K562 (cell line): Measurements from ENCODE around the gene GGNBP2. TPM values are rescaled to one million over a fixed set of nuclear protein-coding genes. Genes with fewer than 3 reads are reported as not detected.

Source experiments
- ATAC-seq: fragments of 200-7000 bp; cut with Tn5 transposase; 3 replicates; pipeline ENCODE4 v1.9.1; 2020; ENCODE audit warnings: moderate library complexity
- BruUV-seq: library from RNA; stranded (reverse); fragments of 400-500 nt; replicated peaks from 2 replicates; lab custom pipeline; 2021; lab: Mats Ljungman, UMichigan
- CTCF ChIA-PET: fragments of 300-600 bp; formaldehyde crosslinking; extraction: SDS; loops from one replicate; lab custom pipeline; 2021; ENCODE audit warnings: low intra/inter-chr PET ratio; lab: Yijun Ruan, JAX
- POLR2A ChIA-PET: fragments of 300-600, 350-650 bp; sonication (Branson Sonifier 250); formaldehyde crosslinking; extraction: SDS; loops from one replicate; lab custom pipeline; 2021; ENCODE audit warnings: antibody characterized with exemption, inconsistent platforms; lab: Yijun Ruan, JAX
- DNase-seq, 4 experiments: peaks; one replicate each; pipeline versions ENCODE4 v3.0.0 to v3.0.0-alpha.2; 2011 to 2018; ENCODE audit warnings: low spot score in 3 of 4, mixed read lengths in 3 of 4; ENCODE audit errors: extremely low read depth in 1 of 4
- FAIRE-seq: peaks from 2 replicates; lab custom pipeline; 2011; peaks lifted over from hg19 to GRCh38; lab: Jason Lieb, UNC
- H2AFZ ChIP-seq: 2 replicates; pipeline ENCODE4 v1.6.0; 2011; ENCODE audit warnings: low read depth, low read length, control low read depth, inconsistent platforms
- H3K27ac ChIP-seq: fragments of 200-600 bp; 3 replicates; pipeline ENCODE4 v1.8.0; 2011; ENCODE audit warnings: low read depth, mild to moderate bottlenecking, control low read depth, inconsistent platforms, low read length, moderate library complexity, mixed read lengths; ENCODE audit errors: extremely low read depth
- H3K27me3 ChIP-seq, 2 experiments: fragments of 300-600 bp in 1 of 2; 2 replicates in 1 of 2; 3 replicates in 1 of 2; pipeline versions ENCODE4 v1.6.0 to v1.8.0; 2011; ENCODE audit warnings: inconsistent platforms in 2 of 2, low read length in 2 of 2, mild to moderate bottlenecking in 1 of 2, mixed read lengths in 1 of 2, moderate library complexity in 1 of 2; ENCODE audit not compliant: control insufficient read depth in 2 of 2, insufficient read depth in 2 of 2
- H3K36me3 ChIP-seq: fragments of 300-600 bp; 3 replicates; pipeline ENCODE4 v1.8.0; 2011; ENCODE audit warnings: mild to moderate bottlenecking, low read length, inconsistent platforms; ENCODE audit not compliant: control insufficient read depth, insufficient read depth
- H3K4me1 ChIP-seq, 2 experiments: fragments of 200-600 bp in 1 of 2; replicated peaks in 1 of 2; 2 replicates in 1 of 2; 3 replicates in 1 of 2; pipeline versions ENCODE4 v1.5.1 to v1.8.0; 2011; ENCODE audit warnings: inconsistent platforms in 2 of 2, low read length in 2 of 2, mild to moderate bottlenecking in 1 of 2, mixed read lengths in 1 of 2, moderate library complexity in 1 of 2; ENCODE audit not compliant: control insufficient read depth in 2 of 2, insufficient read depth in 2 of 2
- H3K4me2 ChIP-seq: 2 replicates; pipeline ENCODE4 v1.6.1; 2011; ENCODE audit warnings: low read length, control low read depth, inconsistent platforms, mixed read lengths; ENCODE audit not compliant: insufficient read depth
- H3K4me3 ChIP-seq: fragments of 200-600 bp; sonication (generic), shearing (Covaris generic); 2 replicates; pipeline ENCODE4 v1.5.1; 2016; ENCODE audit warnings: control low read depth, inconsistent platforms
- H3K79me2 ChIP-seq: fragments of 200-600 bp; 3 replicates; pipeline ENCODE4 v1.8.0; 2011; ENCODE audit warnings: low read length, inconsistent platforms; ENCODE audit not compliant: control insufficient read depth, insufficient read depth
- H3K9ac ChIP-seq, 2 experiments: 2 replicates each; pipeline versions ENCODE4 v1.6.0 to v1.6.1; 2011; ENCODE audit warnings: low read depth in 2 of 2, low read length in 2 of 2, control low read depth in 1 of 2, inconsistent platforms in 1 of 2, mild to moderate bottlenecking in 1 of 2, mixed read lengths in 1 of 2; ENCODE audit not compliant: insufficient read depth in 1 of 2
- H3K9me1 ChIP-seq: one replicate; pipeline ENCODE4 v1.6.0; 2011; ENCODE audit warnings: inconsistent platforms, mild to moderate bottlenecking, low read length, moderate library complexity; ENCODE audit not compliant: control insufficient read depth, insufficient read depth
- H3K9me3 ChIP-seq: replicated peaks from 2 replicates; pipeline ENCODE4 v1.5.1; 2011; ENCODE audit warnings: low read depth, low read length, inconsistent platforms; ENCODE audit not compliant: control insufficient read depth, insufficient read depth
- H4K20me1 ChIP-seq: replicated peaks from 2 replicates; pipeline ENCODE4 v1.6.1; 2011; ENCODE audit warnings: low read length, inconsistent platforms, mixed read lengths; ENCODE audit not compliant: control insufficient read depth, insufficient read depth
- FOXA1 ChIP-seq: fragments of 450-650 bp; IDR thresholded peaks from 2 replicates; pipeline ENCODE4 v1.6.1; 2016; ENCODE audit warnings: mild to moderate bottlenecking, borderline replicate concordance
- IFI16 ChIP-seq: fragments of 250-450 bp; sonication (Bioruptor Pico); IDR thresholded peaks from 2 replicates; pipeline ENCODE4 v2.1.2; 2022; ENCODE audit warnings: mild to moderate bottlenecking, inconsistent platforms
- MEF2D ChIP-seq: conservative IDR thresholded peaks from 2 replicates; pipeline ENCODE4 v1.6.1; 2016; ENCODE audit warnings: low read depth, missing genetic modification characterization, missing compliant biosample characterization
- RCOR1 ChIP-seq, 2 experiments: IDR thresholded peaks; 2 replicates each; pipeline ENCODE4 v1.6.1; 2012; ENCODE audit warnings: low read depth in 2 of 2, low read length in 2 of 2, borderline replicate concordance in 1 of 2, improper control_type of control experiment in 1 of 2
- ZNF445 ChIP-seq: fragments of 250-450 bp; sonication (Bioruptor Pico); IDR thresholded peaks from 2 replicates; pipeline ENCODE4 v1.4.0; 2020; ENCODE audit warnings: low read depth, mild to moderate bottlenecking, moderate library complexity
- WGBS: fragments of 100-300 bp; shearing (Covaris generic); methylation state at CpG from one replicate; pipeline ENCODE4 v1.1.6; 2016; ENCODE audit warnings: low coverage, mixed read lengths; ENCODE audit not compliant: insufficient coverage; ENCODE audit errors: missing lambda C conversion rate; 5-methylcytosine and 5-hydroxymethylcytosine counted together
- in situ Hi-C: fragments of 300-500 bp; cut with MboI; formaldehyde crosslinking; loops from 4 replicates; pipeline ENCODE4 v1.15.0; 2018; ENCODE audit warnings: inconsistent platforms, mixed read lengths
- intact Hi-C: fragments of 100-400 bp; cut with micrococcal nuclease; formaldehyde crosslinking; loops from 2 replicates; pipeline ENCODE4 v1.14.2; 2022
- polyA plus RNA-seq, 8 experiments: library from polyadenylated mRNA; depleted of rRNA in 4 of 8; stranded (reverse) in 5 of 8; unstranded in 3 of 8; fragments of >200 nt; fragmentation: Nextera tagmentation in 2 of 8; fragmentation: Illumina TruSeq in 1 of 8; extraction: Ambion mirVana in 2 of 8; extraction: Trizol in 1 of 8; gene quantifications; 2 replicates each; pipeline versions ENCODE4 v1.2.1 to v1.2.3, GENCODE V29; 2011 to 2014; ENCODE audit warnings: inconsistent platforms in 1 of 8, missing spikeins in 1 of 8
- total RNA-seq, 7 experiments: library from RNA; depleted of rRNA in 6 of 7; stranded (reverse); fragments of >200 nt in 6 of 7; fragmentation: Illumina TruSeq in 2 of 7; extraction: Trizol in 2 of 7; gene quantifications; 2 replicates each; pipeline versions ENCODE4 v1.2.1 to v1.2.3, GENCODE V29; 2011 to 2021; ENCODE audit warnings: low replicate concordance in 1 of 7

GGNBP2 gene
- total and polyA plus RNA-seq, 9 of the 15 experiments (the other 6 are each of a cell fraction or from before 2014, with no cell fraction given) = 35.7 to 96.6 (median 64.1) TPM

- peak in 1 of 2 experiments; percentile 44; a peak in 1 of 4 replicates for TF ChIP-seq RCOR1 (IDR thresholded peaks at IDR 0.05; ENCODE audit: borderline replicate concordance in 1 of 2, low read depth in 2 of 2, low read length in 2 of 2)
- no peak for TF ChIP-seq IFI16 (CRISPR knock-in tag)
Observed at GRCh38 chr17:36529121-36529520, 15.6 kb upstream of the GGNBP2 start (continued).

- BruUV-seq = no TSS peak
- POLR2A ChIA-PET = interaction anchor here (1.1 kb wide), 2 partner anchors 10 to 13 kb away, joined by 3 read pairs; no protein-coding TSS in a partner anchor
- intact Hi-C loops = no loop called here
Observed at GRCh38 chr17:36532435-36532975, 12.2 kb upstream of the GGNBP2 start.

More at GRCh38 chr17:36532435-36532975, 12.2 kb upstream of the GGNBP2 start:
- Histone ChIP-seq H3K27ac (no peak overlapping the region; the same call in 1 of the 3 replicates), H3K4me3 (no peak overlapping the region), H3K79me2 (peaks cover 74% of the 10 kb centered on the region), H3K36me3 (peaks cover 73% of the 10 kb centered on the region), H3K9me3 (no peaks in the 10 kb centered on the region), H4K20me1 (0 out of 2 replicates have a peak, but pooled peaks cover 4% of the 10 kb centered on the region), H3K27me3 (no peaks in the 10 kb centered on the region), H3K9me1 (no peaks in the 10 kb centered on the region), H3K4me1 (peaks cover 30 to 34% of the 10 kb centered on the region in 2 experiments), H2AFZ (no peak overlapping the region), H3K4me2 (peak overlapping the region; percentile 14; the same call in 1 of the 2 replicates), H3K9ac (peak overlapping the region in 1 of 2 experiments; percentile 53; a peak in 1 of 4 replicates)
- ATAC-seq = no peak
- WGBS = 92% methylated on average over 2 of the region's 2 CpGs
- FAIRE-seq = no peak
- in situ Hi-C loops = no loop called here
- DNase-seq = no peak
- TF ChIP-seq FOXA1 (no peak), ZNF445 (CRISPR knock-in tag) (no peak), MEF2D (no peak)
- CTCF ChIA-PET = no interaction called here
